ENCODE results near the gene SCN10A. TPM values are rescaled to one million over a fixed set of nuclear protein-coding genes. Genes with fewer than 3 reads are reported as not detected.
A peak's percentile ranks its signal among the peaks of the same experiment; 100 is the strongest.

The SCN10A gene
- total RNA-seq, 4 donors from 2014 or later, result not detected

DNA sequence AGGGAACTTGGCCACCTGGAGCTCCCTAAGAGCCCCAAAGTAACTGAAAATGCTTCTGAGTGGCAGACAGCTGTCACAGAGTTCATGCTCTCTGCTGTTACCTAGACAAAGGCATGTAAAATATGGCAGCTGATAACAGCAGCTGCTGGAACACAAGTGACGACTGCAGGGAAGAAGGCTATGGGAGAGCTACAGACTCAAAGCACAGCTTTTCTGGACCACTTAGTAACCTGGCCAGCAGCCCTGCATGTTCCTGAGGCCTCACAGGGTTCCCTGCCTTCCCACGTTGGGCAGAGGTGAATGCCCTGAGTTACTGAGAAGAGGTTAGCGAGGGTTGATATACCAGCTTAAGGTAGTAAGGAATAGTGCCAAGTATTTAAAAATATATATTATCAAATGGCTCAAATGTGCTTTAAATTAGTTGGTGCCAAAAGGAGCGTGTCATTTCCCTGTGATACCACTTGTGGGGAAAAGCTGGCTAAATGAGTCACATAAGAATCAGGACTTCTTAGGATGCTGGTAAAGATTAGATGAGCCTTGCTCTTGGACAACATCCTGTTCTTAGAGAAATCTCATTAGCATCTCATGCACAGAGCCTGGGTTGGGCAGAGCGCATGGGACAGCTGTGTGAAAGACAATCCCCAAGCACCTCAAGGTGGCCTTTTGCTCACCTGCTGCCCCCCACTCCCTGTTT is 90.1 kb downstream of the SCN10A start:
- 56 to 73% methylated on average over 5 of the region's 5 CpGs for WGBS, 2 donors
- intact Hi-C loops (cut with DNase I; ENCODE audit: low total_unique reads), result no loop called here
- H3K4me3 ChIP-seq (ENCODE audit: low read depth, poor library complexity, severe bottlenecking), result no peak overlapping the region
- DNase-seq (ENCODE audit: low spot score in 2 of 2), result no peak
- TF ChIP-seq POLR2A (IDR thresholded peaks at IDR 0.05), result no peak
- TF ChIP-seq, protein P1, sequence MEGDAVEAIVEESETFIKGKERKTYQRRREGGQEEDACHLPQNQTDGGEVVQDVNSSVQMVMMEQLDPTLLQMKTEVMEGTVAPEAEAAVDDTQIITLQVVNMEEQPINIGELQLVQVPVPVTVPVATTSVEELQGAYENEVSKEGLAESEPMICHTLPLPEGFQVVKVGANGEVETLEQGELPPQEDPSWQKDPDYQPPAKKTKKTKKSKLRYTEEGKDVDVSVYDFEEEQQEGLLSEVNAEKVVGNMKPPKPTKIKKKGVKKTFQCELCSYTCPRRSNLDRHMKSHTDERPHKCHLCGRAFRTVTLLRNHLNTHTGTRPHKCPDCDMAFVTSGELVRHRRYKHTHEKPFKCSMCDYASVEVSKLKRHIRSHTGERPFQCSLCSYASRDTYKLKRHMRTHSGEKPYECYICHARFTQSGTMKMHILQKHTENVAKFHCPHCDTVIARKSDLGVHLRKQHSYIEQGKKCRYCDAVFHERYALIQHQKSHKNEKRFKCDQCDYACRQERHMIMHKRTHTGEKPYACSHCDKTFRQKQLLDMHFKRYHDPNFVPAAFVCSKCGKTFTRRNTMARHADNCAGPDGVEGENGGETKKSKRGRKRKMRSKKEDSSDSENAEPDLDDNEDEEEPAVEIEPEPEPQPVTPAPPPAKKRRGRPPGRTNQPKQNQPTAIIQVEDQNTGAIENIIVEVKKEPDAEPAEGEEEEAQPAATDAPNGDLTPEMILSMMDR (IDR thresholded peaks at IDR 0.05), result no peak

DNA sequence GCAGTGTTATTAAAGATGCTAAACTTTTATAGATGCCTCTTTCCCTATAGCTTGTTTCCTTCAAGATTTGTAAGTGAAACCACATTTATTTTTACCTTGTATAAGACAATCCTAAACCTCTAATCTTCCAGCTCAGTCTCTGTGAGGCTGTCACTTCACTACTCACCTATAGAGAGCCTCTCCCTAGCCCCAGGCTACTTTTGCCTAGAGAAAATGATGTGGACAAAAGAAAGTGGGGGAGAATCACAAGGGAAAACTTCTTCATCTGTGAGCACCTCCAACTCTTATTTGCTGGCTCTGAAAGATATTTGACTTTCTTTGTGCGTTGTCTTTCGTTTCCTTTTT is 91.7 kb downstream of the SCN10A start:
- intact Hi-C loops (cut with DNase I; ENCODE audit: low total_unique reads), result no loop called here
- DNase-seq (ENCODE audit: low spot score in 2 of 2), result no peak
- no peak overlapping the region for H3K4me3 ChIP-seq (ENCODE audit: low read depth, poor library complexity, severe bottlenecking)
- no peak for TF ChIP-seq POLR2A (IDR thresholded peaks at IDR 0.05)
- TF ChIP-seq, protein P1 (IDR thresholded peaks at IDR 0.05), result no peak
- 69 to 72% methylated on average over 2 of the region's 2 CpGs for whole genome bisulfite sequencing, 2 donors

DNA sequence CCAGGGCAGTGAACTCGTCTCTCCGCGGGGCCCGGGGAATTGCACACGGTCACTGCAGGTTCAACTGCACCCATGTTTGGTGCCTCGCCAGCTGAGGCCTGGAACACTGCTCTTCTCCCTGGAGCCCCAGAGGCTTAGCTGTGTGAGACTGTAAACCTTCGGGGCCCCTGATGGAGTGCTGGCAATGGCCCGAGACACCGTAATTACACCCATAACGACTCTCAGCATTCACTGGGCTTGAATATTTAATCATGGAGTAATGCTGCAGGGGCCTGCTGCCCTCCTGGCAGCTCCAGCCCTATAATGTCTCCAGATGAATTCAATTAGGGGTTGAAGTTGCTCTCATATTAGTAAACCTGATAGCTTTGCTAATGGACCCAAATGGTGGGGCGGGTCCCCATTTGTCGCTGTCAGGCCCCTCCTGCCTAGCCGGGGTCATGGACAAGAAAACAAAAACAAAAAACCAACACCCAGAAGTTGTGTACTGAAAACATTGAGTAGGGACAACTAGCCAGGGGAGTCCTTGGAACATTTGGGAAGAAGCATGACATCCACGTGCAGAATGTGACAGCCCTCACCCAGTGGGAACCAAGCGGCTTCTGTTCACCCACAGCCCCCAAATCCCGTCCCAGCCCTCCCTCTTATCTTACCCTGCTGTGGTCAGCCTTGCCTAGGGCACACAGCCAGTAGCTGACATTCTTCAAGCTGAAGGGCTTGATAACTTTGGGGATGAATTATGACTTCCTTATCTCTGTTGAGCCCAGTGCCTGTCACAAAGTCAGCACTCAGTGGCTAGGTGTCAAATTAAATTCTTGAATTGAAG is 92.2 kb downstream of the SCN10A start:
- 54% methylated on average over 14 to 15 of the region's 16 CpGs for WGBS, 2 donors
- TF ChIP-seq, protein P1 (IDR thresholded peaks at IDR 0.05), result no peak
- no peak for TF ChIP-seq POLR2A (IDR thresholded peaks at IDR 0.05)
- intact Hi-C loops (cut with DNase I; ENCODE audit: low total_unique reads), result no loop called here
- no peak overlapping the region for H3K4me3 ChIP-seq (ENCODE audit: low read depth, poor library complexity, severe bottlenecking)
- peak in 1 of 2 donors; percentile 58 for DNase-seq (ENCODE audit: low spot score in 2 of 2)

DNA sequence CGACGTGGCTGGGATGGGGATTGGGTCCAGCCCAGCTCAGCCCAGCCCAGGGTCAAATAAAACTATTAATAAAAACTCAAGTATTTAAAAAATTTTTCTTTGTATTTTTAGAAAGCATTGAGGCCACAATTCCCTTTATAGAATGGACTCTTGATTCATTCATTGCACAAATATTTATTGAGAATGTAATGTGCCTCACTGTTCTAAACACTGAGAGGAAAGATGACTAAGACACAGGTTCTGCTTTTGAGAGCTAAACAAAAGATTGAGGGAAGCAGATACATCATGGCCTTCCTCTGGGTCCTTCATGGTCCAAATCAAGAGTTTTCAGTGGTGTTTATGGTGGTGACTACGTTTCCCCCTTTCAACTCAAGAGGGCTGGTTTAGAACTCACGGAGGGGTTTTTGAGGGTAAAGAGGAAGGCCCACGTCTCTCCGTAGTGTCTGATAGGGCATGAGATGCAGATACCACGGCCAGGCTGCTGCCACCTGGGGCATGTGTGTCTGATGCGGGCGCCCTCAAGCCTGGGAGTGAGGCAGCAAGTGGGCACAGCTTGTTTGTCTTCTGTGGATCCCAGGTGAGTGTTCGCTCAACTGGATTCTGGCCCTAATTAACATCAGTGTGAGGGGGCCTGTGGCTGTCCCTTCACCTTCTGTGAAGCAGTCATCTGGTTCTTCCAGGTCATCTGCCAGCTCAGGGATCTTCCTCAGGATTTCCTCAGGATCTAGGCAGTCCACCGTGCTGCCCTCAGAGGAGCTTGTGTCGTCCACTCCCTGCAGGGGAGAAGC is 93.0 kb downstream of the SCN10A start:
- TF ChIP-seq POLR2A (IDR thresholded peaks at IDR 0.05), result no peak
- TF ChIP-seq, protein P1 (IDR thresholded peaks at IDR 0.05), result no peak
- peak in 1 of 2 donors; percentile 78 for DNase-seq (ENCODE audit: low spot score in 2 of 2)
- H3K4me3 ChIP-seq (ENCODE audit: low read depth, poor library complexity, severe bottlenecking), result no peak overlapping the region
- intact Hi-C loops (cut with DNase I; ENCODE audit: low total_unique reads), result no loop called here
- 74 to 79% methylated on average over 11 of the region's 12 CpGs for WGBS, 2 donors

DNA sequence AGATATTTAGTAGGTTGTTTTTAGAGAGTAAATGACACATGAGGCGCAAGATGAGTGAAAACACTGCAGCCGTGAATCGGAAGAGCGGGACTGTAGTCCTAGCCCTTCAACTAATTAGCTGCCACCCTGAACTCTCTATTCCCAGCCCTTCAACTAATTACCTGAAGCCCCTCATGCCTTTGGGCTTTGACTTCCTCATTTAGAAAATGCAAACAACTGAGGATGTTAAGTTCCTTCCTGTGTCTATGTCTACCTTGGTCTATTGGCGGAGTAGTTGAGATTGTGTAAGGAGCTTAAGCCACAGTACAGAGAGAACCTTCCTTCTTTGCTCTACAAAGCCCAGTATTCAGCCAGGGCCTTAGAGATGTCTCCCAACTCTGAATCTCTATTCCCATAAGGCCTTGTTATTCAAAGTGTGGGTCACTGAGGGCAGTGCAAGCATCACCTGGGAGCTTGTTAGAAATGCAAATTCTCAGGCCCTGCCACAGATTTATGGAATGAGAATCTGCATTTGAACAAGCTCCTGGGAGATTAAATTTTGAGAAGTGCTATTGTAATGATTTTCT is 94.7 kb downstream of the SCN10A start:
- DNase-seq (ENCODE audit: low spot score in 2 of 2), result no peak
- WGBS, 2 donors, result 85 to 95% methylated on average over 5 of the region's 5 CpGs
- intact Hi-C loops (cut with DNase I; ENCODE audit: low total_unique reads), result no loop called here
- TF ChIP-seq POLR2A (IDR thresholded peaks at IDR 0.05), result no peak
- TF ChIP-seq, protein P1 (IDR thresholded peaks at IDR 0.05), result no peak
- H3K4me3 ChIP-seq (ENCODE audit: low read depth, poor library complexity, severe bottlenecking), result no peak overlapping the region
